ENCODE data around the gene PWWP3B. TPM values are rescaled to one million over a fixed set of nuclear protein-coding genes. Genes with fewer than 3 reads are reported as not detected.

Gene PWWP3B
- not detected in 2 replicates for total RNA-seq

GRCh38 chrX:106168107-106168506 is at the start of gene PWWP3B:
TSS of gene PWWP3B (plus strand) at chrX:106168305. CDS start at chrX:106205433, 37,128 bp downstream.

Other genes with a start within 250 kb of the PWWP3B start
- not detected in 2 replicates for gene SERPINA7, start 129.6 kb upstream of the PWWP3B start, total RNA-seq